Activated naive CD4-positive, alpha-beta T cell treated with Interleukin-2 at 50 U/mL for 16 hours (primary cell): ENCODE data around the gene ZNF177.

Source experiments
- DNase-seq: peaks from one replicate; pipeline ENCODE4 v3.0.0-alpha.2; 2020

Gene ZNF177

DNA sequence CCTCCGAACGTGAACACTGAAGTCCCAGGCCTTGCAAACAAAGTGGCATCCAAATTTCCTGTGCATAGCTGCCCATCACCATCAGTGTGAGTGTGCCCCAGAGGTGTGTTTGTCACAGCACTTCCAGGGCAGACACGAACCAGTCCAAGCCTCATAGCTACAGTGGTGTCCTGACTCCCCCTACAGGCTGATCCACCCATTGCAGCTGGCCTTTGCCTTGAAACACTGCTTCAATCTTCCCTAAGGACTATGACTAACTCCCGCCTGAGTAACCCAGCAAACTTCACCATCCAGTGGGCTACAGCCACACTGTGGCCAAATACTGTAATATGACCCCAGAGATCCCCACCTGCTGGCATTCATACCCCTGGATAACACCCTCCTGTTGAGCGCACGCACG is 68.7 kb downstream of the ZNF177 start:
- DNase-seq = peak; percentile 50
